HepG2 (cell line): Measurements from ENCODE around the gene CDA. TPM values are rescaled to one million over a fixed set of nuclear protein-coding genes. Genes with fewer than 3 reads are reported as not detected.

ENCODE experiments used
- CCDC6 ChIP-seq: sonication (generic); formaldehyde crosslinking; IDR thresholded peaks from 2 replicates; pipeline ENCODE4 v1.8.1; 2022; ENCODE audit warnings: mild to moderate bottlenecking, missing genetic modification reagents, moderate library complexity
- CERS6 ChIP-seq: sonication (generic); formaldehyde crosslinking; IDR thresholded peaks from 2 replicates; pipeline ENCODE4 v1.5.0; 2020; ENCODE audit warnings: missing genetic modification reagents
- CSRNP1 ChIP-seq: sonication (generic); formaldehyde crosslinking; IDR thresholded peaks from 2 replicates; pipeline ENCODE4 v1.8.1; 2023; ENCODE audit warnings: mild to moderate bottlenecking, missing genetic modification reagents
- NR2F1 ChIP-seq, 2 experiments: fragments of 450-650 bp in 1 of 2; formaldehyde crosslinking in 1 of 2; IDR thresholded peaks; 2 replicates each; pipeline versions ENCODE4 v1.5.0 to v1.6.1; 2016 to 2020; ENCODE audit warnings: mild to moderate bottlenecking in 1 of 2, missing compliant biosample characterization in 1 of 2, missing genetic modification reagents in 1 of 2, moderate library complexity in 1 of 2
- SETDB1 ChIP-seq: sonication (generic); formaldehyde crosslinking; IDR thresholded peaks from 2 replicates; pipeline ENCODE4 v1.5.1; 2020; ENCODE audit warnings: missing genetic modification reagents, mild to moderate bottlenecking, borderline replicate concordance
- SNAPC4 ChIP-seq: sonication (generic); formaldehyde crosslinking; IDR thresholded peaks from 2 replicates; pipeline ENCODE4 v1.4.0; 2020; ENCODE audit warnings: mild to moderate bottlenecking, missing genetic modification reagents
- SP140L ChIP-seq: sonication (generic); formaldehyde crosslinking; IDR thresholded peaks from 2 replicates; pipeline ENCODE4 v1.4.0; 2020; ENCODE audit warnings: missing genetic modification reagents, borderline replicate concordance
- ZNF281 ChIP-seq: sonication (generic); formaldehyde crosslinking; IDR thresholded peaks from 2 replicates; pipeline ENCODE4 v1.4.0; 2020; ENCODE audit warnings: missing genetic modification reagents, borderline replicate concordance
- ZNF317 ChIP-seq: sonication (generic); formaldehyde crosslinking; IDR thresholded peaks from 2 replicates; pipeline ENCODE4 v1.5.0; 2020; ENCODE audit warnings: mild to moderate bottlenecking, missing genetic modification reagents
- ZNF331 ChIP-seq: sonication (generic); formaldehyde crosslinking; IDR thresholded peaks from 2 replicates; pipeline ENCODE4 v1.4.0; 2020; ENCODE audit warnings: missing genetic modification reagents
- ZNF501 ChIP-seq: sonication (generic); formaldehyde crosslinking; IDR thresholded peaks from 2 replicates; pipeline ENCODE4 v1.5.1; 2020; ENCODE audit warnings: mild to moderate bottlenecking, moderate library complexity, missing genetic modification reagents
- ZNF563 ChIP-seq: sonication (generic); formaldehyde crosslinking; IDR thresholded peaks from 2 replicates; pipeline ENCODE4 v1.8.0; 2022; ENCODE audit warnings: mild to moderate bottlenecking, moderate library complexity, missing genetic modification reagents
- ZNF615 ChIP-seq: sonication (generic); formaldehyde crosslinking; IDR thresholded peaks from 2 replicates; pipeline ENCODE4 v1.5.0; 2020; ENCODE audit warnings: mild to moderate bottlenecking, missing genetic modification reagents, borderline replicate concordance
- ZNF737 ChIP-seq: sonication (generic); formaldehyde crosslinking; IDR thresholded peaks from 2 replicates; pipeline ENCODE4 v1.5.0; 2020; ENCODE audit warnings: missing genetic modification reagents, mild to moderate bottlenecking, borderline replicate concordance
- ZNF879 ChIP-seq: sonication (generic); formaldehyde crosslinking; IDR thresholded peaks from 2 replicates; pipeline ENCODE4 v1.8.1; 2023; ENCODE audit warnings: missing genetic modification reagents
- polyA plus RNA-seq, 8 experiments: library from polyadenylated mRNA; depleted of rRNA in 3 of 8; stranded (reverse) in 7 of 8; unstranded in 1 of 8; fragments of >200 nt; fragmentation: Illumina TruSeq in 4 of 8; extraction: Trizol in 4 of 8; gene quantifications; 2 replicates each; pipeline versions ENCODE4 v1.2.1 to v1.2.3, GENCODE V29; 2011 to 2016; ENCODE audit warnings: low read depth in 4 of 8, missing spikeins in 1 of 8, mixed read lengths in 1 of 8; ENCODE audit not compliant: insufficient read depth in 1 of 8
- total RNA-seq, 5 experiments: library from RNA; depleted of rRNA; stranded (reverse); fragments of >200 nt; fragmentation: Illumina TruSeq; extraction: Trizol; gene quantifications; 2 replicates each; pipeline ENCODE4 v1.2.3, GENCODE V29; 2016; ENCODE audit warnings: low read depth in 1 of 5

CDA gene
- total and polyA plus RNA-seq, 2 of the 13 experiments (the other 11 are each of a cell fraction or from before 2014, with no cell fraction given), result 0.66 to 2.1 TPM

GRCh38 chr1:20551945-20552727 lies 36.8 kb upstream of the CDA start, which contains the start of gene FAM43B (continued):
- TF ChIP-seq NR2F1 (CRISPR knock-in tag; IDR thresholded peaks at IDR 0.05), result no peak
- peak; percentile 75; the same call in 1 of the 2 replicates for TF ChIP-seq ZNF501 (CRISPR knock-in tag)
- 0 out of 2 replicates have a peak, but pooled peaks have one; percentile 36 for TF ChIP-seq CSRNP1 (CRISPR knock-in tag)
- TF ChIP-seq ZNF331, result peak; percentile 89
- TF ChIP-seq ZNF563 (CRISPR knock-in tag), result 0 out of 2 replicates have a peak, but pooled peaks have one; percentile 37
- no peak for TF ChIP-seq ZNF879 (CRISPR knock-in tag)
- TF ChIP-seq SETDB1 (CRISPR knock-in tag), result no peak
- TF ChIP-seq CERS6 (CRISPR knock-in tag), result no peak
- TF ChIP-seq CCDC6 (CRISPR knock-in tag), result peak; percentile 33; the same call in 1 of the 2 replicates
- no peak for TF ChIP-seq ZNF615 (CRISPR knock-in tag)
- TF ChIP-seq ZNF317 (CRISPR knock-in tag), result no peak; the same call in none of the 2 replicates
- TF ChIP-seq SP140L (CRISPR knock-in tag), result no peak
- peak; percentile 77; the same call in 1 of the 2 replicates for TF ChIP-seq SNAPC4 (CRISPR knock-in tag)
- TF ChIP-seq ZNF281, result peak; percentile 97
- TF ChIP-seq ZNF737 (CRISPR knock-in tag), result no peak
